HEK293 (cell line): ENCODE data around the gene DNAI1.

Source experiments
- CTCF ChIA-PET: fragments of 350-600 bp; formaldehyde crosslinking; extraction: SDS; loops from one replicate; lab custom pipeline; 2021; ENCODE audit warnings: antibody characterized with exemption; lab: Yijun Ruan, JAX
- POLR2A ChIA-PET: fragments of 300-600 bp; formaldehyde crosslinking; extraction: SDS; loops from one replicate; lab custom pipeline; 2020; ENCODE audit warnings: antibody characterized with exemption, inconsistent platforms; lab: Yijun Ruan, JAX
- H3K27ac ChIP-seq: fragments of 200-500 bp; sonication (Bioruptor generic); 2 replicates; pipeline ENCODE4 v1.5.1; 2014; ENCODE audit warnings: low read depth, low read length, control low read depth, inconsistent platforms; ENCODE audit errors: extremely low read depth
- H3K36me3 ChIP-seq, 2 experiments: fragments of 200-500 bp in 1 of 2; sonication (Bioruptor generic) in 1 of 2; 1 replicate in 1 of 2; 2 replicates in 1 of 2; pipeline ENCODE4 v1.5.1; 2014 to 2017; ENCODE audit warnings: inconsistent platforms in 2 of 2, low read length in 2 of 2; ENCODE audit not compliant: control insufficient read depth in 2 of 2, insufficient read depth in 1 of 2
- H3K4me1 ChIP-seq: fragments of 200-500 bp; sonication (Bioruptor generic); 2 replicates; pipeline ENCODE4 v1.5.1; 2014; ENCODE audit warnings: mild to moderate bottlenecking, low read length, inconsistent platforms; ENCODE audit not compliant: control insufficient read depth, insufficient read depth
- H3K4me3 ChIP-seq: 2 replicates; pipeline ENCODE4 v1.5.1; 2011; ENCODE audit warnings: low read depth, mild to moderate bottlenecking, control low read depth, low read length, moderate library complexity
- H3K9me3 ChIP-seq: fragments of 200-500 bp; sonication (Bioruptor generic); 2 replicates; pipeline ENCODE4 v1.5.1; 2014; ENCODE audit warnings: low read depth, low read length, inconsistent platforms; ENCODE audit not compliant: control insufficient read depth, insufficient read depth
- BCL11A ChIP-seq: fragments of 450-650 bp; formaldehyde crosslinking; IDR thresholded peaks from 2 replicates; pipeline ENCODE4 v1.5.1; 2016; ENCODE audit warnings: low read depth, missing biosample characterization, missing genetic modification characterization
- ELK4 ChIP-seq: IDR thresholded peaks from 2 replicates; pipeline ENCODE4 v1.6.1; 2011; ENCODE audit warnings: mild to moderate bottlenecking, low read depth, low read length, borderline replicate concordance
- GLIS1 ChIP-seq: fragments of 450-650 bp; formaldehyde crosslinking; IDR thresholded peaks from 2 replicates; pipeline ENCODE4 v1.5.1; 2016; ENCODE audit warnings: missing biosample characterization, missing genetic modification characterization
- HOXC10 ChIP-seq: sonication (generic); formaldehyde crosslinking; IDR thresholded peaks from 2 replicates; pipeline ENCODE4 v1.8.1; 2023; ENCODE audit warnings: mild to moderate bottlenecking, missing genetic modification reagents
- MYNN ChIP-seq: fragments of 450-650 bp; formaldehyde crosslinking; IDR thresholded peaks from 2 replicates; pipeline ENCODE4 v1.5.1; 2016; ENCODE audit warnings: missing biosample characterization, missing genetic modification characterization, borderline replicate concordance
- ZBTB48 ChIP-seq: fragments of 450-650 bp; formaldehyde crosslinking; IDR thresholded peaks from 2 replicates; pipeline ENCODE4 v1.5.1; 2016; ENCODE audit warnings: missing biosample characterization, missing genetic modification characterization
- ZFHX2 ChIP-seq: fragments of 450-650 bp; formaldehyde crosslinking; conservative IDR thresholded peaks from 2 replicates; pipeline ENCODE4 v1.5.1; 2016; ENCODE audit warnings: missing biosample characterization, missing genetic modification characterization
- ZFP69B ChIP-seq: fragments of 450-650 bp; formaldehyde crosslinking; IDR thresholded peaks from 2 replicates; pipeline ENCODE4 v1.5.1; 2016; ENCODE audit warnings: missing biosample characterization, missing genetic modification characterization
- ZIC2 ChIP-seq: fragments of 450-650 bp; formaldehyde crosslinking; IDR thresholded peaks from 2 replicates; pipeline ENCODE4 v1.5.1; 2016; ENCODE audit warnings: missing biosample characterization, missing genetic modification characterization
- ZNF19 ChIP-seq: fragments of 450-650 bp; formaldehyde crosslinking; IDR thresholded peaks from 2 replicates; pipeline ENCODE4; 2016; ENCODE audit warnings: missing biosample characterization, missing genetic modification characterization, low read depth
- ZNF302 ChIP-seq: fragments of 450-650 bp; formaldehyde crosslinking; IDR thresholded peaks from 2 replicates; pipeline ENCODE4 v1.5.1; 2016; ENCODE audit warnings: missing biosample characterization, missing genetic modification characterization, low read depth
- ZNF335 ChIP-seq: fragments of 450-650 bp; formaldehyde crosslinking; conservative IDR thresholded peaks from 2 replicates; pipeline ENCODE4 v1.5.1; 2016; ENCODE audit warnings: missing biosample characterization, missing genetic modification characterization
- ZNF423 ChIP-seq: fragments of 450-650 bp; formaldehyde crosslinking; IDR thresholded peaks from 2 replicates; pipeline ENCODE4 v1.5.1; 2016; ENCODE audit warnings: missing biosample characterization, missing genetic modification characterization
- ZNF433 ChIP-seq: fragments of 450-650 bp; formaldehyde crosslinking; IDR thresholded peaks from 2 replicates; pipeline ENCODE4 v1.5.1; 2016; ENCODE audit warnings: missing biosample characterization, missing genetic modification characterization, low read depth
- ZNF560 ChIP-seq: fragments of 450-650 bp; formaldehyde crosslinking; IDR thresholded peaks from 2 replicates; pipeline ENCODE4 v1.5.1; 2017; ENCODE audit warnings: missing biosample characterization, missing genetic modification characterization, borderline replicate concordance
- ZNF837 ChIP-seq: fragments of 450-650 bp; formaldehyde crosslinking; IDR thresholded peaks from 2 replicates; pipeline ENCODE4 v1.5.1; 2016; ENCODE audit warnings: missing biosample characterization, missing genetic modification characterization
- TF ChIP-seq, protein P1 (sequence below): fragments of 450-650 bp; formaldehyde crosslinking; IDR thresholded peaks from 2 replicates; pipeline ENCODE4 v1.5.1; 2016; ENCODE audit warnings: missing biosample characterization, missing genetic modification characterization

DNAI1 gene

DNA sequence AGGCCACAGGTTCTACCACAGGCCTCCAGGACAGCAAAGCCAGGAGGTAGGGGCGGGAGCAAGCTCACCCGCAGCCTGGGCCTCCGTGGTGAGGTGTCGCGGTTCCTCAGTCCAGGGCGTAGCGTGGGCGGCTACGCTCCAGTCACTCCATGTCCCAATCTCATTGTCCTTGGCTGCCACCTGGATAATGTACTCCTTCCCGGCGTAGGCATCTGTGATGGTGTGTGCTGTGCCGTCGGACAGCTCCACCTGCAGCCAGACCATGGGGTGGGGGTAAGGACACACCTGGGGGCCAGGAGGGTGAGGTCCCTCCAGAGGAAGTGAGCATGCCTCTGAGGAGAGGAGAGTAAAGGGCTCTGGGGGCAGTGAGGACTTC lies 94.0 kb downstream of the DNAI1 start:
- ChIA-PET CTCF (interaction anchor here (6.5 kb wide), 1 partner anchor 39 kb away, joined by 49 read pairs; no protein-coding TSS in a partner anchor), POLR2A (no interaction called here)
- Histone ChIP-seq H3K36me3 (no peaks in the 10 kb centered on the region), H3K4me3 (no peak overlapping the region), H3K27ac (no peak overlapping the region), H3K4me1 (peaks cover 3% of the 10 kb centered on the region; the same call in 1 of the 2 replicates), H3K9me3 (no peaks in the 10 kb centered on the region)
- TF ChIP-seq ZNF560 (no peak), ZFHX2 (tag by site-specific recombination) (0 out of 2 replicates have a peak, but pooled peaks have one; percentile 28), MYNN (tag by site-specific recombination) (no peak), GLIS1 (tag by site-specific recombination) (peak; percentile 25; the same call in 1 of the 2 replicates)
- TF ChIP-seq, all 188 proteins: peak for 2

DNA sequence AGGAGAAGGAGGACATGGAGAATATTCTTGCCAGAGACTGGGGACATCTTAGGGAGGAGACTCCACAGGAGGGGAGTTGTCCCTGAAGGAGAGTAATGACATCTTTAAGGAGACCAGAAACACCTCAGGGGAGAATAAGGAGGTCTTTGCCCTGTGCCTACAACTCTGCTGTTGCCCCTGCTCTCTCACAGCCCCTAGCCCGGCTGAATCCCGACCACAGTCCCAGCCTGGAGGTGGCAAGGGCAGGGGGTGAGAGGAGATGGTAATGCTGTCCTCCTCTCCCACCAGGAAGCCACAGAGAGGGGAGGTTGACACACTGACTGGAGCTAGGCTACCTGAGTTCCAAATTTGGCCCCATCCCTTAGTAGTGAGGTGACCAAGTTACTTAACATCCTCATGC lies 94.4 kb downstream of the DNAI1 start:
- no peak for TF ChIP-seq ZNF837 (tag by site-specific recombination)
- TF ChIP-seq HOXC10 (CRISPR knock-in tag), result no peak
- no peak for TF ChIP-seq ZNF302 (tag by site-specific recombination)
- TF ChIP-seq ZFP69B (tag by site-specific recombination), result no peak
- TF ChIP-seq, protein P1, sequence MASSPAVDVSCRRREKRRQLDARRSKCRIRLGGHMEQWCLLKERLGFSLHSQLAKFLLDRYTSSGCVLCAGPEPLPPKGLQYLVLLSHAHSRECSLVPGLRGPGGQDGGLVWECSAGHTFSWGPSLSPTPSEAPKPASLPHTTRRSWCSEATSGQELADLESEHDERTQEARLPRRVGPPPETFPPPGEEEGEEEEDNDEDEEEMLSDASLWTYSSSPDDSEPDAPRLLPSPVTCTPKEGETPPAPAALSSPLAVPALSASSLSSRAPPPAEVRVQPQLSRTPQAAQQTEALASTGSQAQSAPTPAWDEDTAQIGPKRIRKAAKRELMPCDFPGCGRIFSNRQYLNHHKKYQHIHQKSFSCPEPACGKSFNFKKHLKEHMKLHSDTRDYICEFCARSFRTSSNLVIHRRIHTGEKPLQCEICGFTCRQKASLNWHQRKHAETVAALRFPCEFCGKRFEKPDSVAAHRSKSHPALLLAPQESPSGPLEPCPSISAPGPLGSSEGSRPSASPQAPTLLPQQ (tag by site-specific recombination), result no peak
- TF ChIP-seq ZNF19 (tag by site-specific recombination), result no peak
- no peak for TF ChIP-seq BCL11A (tag by site-specific recombination)
- TF ChIP-seq ZNF335, result no peak
- TF ChIP-seq ZBTB48 (tag by site-specific recombination), result no peak
- no peak for TF ChIP-seq ELK4
- TF ChIP-seq ZNF433 (tag by site-specific recombination), result no peak
- TF ChIP-seq, all 188 proteins: peak for 0
- ChIA-PET POLR2A (no interaction called here), CTCF (interaction anchor here (0.7 to 6.5 kb wide), 2 partner anchors 39 to 558 kb away, joined by 3 to 49 read pairs; no protein-coding TSS in a partner anchor)
- Histone ChIP-seq H3K4me3 (no peak overlapping the region), H3K4me1 (peaks cover 3% of the 10 kb centered on the region; the same call in 1 of the 2 replicates), H3K27ac (no peak overlapping the region), H3K9me3 (no peaks in the 10 kb centered on the region), H3K36me3 (no peaks in the 10 kb centered on the region)

DNA sequence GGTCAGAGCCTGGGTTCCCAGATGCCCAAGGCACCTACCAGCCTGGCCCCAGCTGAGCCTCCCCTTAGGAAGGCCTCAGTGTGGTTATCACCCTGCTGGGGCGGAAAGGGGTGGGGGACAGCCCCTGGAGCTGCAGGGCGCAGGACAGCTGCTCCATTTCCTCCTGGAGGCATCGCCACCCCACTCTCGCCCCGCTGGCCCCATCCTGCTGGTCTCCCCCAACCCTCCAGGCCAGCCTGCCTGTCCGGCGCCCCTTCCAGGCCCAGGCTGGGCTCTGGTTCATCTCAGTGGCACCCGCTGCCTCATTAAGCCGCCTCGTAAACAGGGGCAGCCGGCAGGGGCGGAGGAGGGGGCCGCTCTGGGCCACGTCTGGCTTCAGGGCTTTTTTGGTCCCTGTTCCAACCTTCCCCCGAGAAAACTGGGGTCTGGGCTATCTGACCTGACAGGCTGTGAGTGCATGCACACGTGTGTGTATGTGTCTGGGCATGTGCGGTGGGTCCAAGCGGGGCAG lies 95.0 kb downstream of the DNAI1 start:
- ChIA-PET CTCF (interaction anchor here (0.7 to 6.5 kb wide), 2 partner anchors 38 to 559 kb away, joined by 3 to 49 read pairs; no protein-coding TSS in a partner anchor), POLR2A (no interaction called here)
- Histone ChIP-seq H3K36me3 (no peaks in the 10 kb centered on the region), H3K27ac (no peak overlapping the region), H3K9me3 (no peaks in the 10 kb centered on the region), H3K4me3 (no peak overlapping the region), H3K4me1 (peaks cover 3% of the 10 kb centered on the region; the same call in 1 of the 2 replicates)
- TF ChIP-seq MYNN (tag by site-specific recombination), result no peak
- TF ChIP-seq ZIC2, result peak; percentile 50
- TF ChIP-seq ZNF423, result 0 out of 2 replicates have a peak, but pooled peaks have one; percentile 11
